Stimulated activated CD4-positive, alpha-beta T cell treated with anti-CD3 and anti-CD28 coated beads, Interleukin-15, amount 100 ng/mL, for 1 hour (primary cell): ENCODE measurements around the gene SLC6A12.
A peak's percentile ranks its signal among the peaks of the same experiment; 100 is the strongest.
"Not testable (repeated sequence)": the region's sequence is repeated elsewhere in the genome, so short reads cannot be mapped to it uniquely, and the experiment has no call there.

Experiments
- DNase-seq, 2 donors: peaks; one replicate each; pipeline ENCODE4 v3.0.0-alpha.2; 2020; ENCODE audit warnings: low read depth in 1 of 2, low spot score in 1 of 2

SLC6A12 gene

DNA sequence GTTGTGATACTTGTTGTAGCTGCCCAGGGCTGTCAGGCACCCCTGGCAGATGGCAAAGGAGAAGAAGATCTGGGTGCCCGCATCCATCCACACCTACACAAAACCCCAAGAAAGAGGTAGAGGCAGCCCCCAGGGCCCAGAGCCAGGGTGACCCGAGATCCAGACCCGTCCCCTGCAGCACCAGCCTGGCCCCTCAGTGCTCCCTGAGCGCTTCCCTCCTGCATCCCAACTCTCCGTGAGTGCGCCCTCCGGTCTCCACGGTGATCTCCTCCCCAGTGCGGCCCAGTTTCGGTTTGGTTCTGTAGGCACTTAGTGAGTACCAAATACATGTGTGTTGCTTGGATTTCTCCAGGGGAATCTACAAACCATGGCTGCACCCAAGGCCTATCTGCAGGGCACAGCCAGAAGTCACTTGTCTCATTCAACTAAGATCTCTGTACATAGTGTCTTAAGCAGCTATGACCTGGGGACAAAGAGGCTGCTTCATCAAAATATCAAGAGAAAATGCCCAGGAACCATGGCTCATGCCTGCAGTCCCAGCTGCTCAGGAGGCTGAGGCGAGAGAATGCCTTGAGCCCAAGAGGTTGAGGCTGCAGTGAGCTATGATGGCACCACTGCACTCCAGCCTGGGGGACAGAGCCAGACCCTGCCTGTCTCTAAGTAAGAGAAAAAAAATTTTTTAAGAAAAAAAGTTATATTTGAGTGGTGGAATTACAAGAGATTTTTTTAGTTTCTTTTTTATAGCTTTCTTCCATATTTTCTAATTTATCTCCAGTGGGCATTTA is 15.9 kb downstream of the SLC6A12 start:
- no peak for DNase-seq

DNA sequence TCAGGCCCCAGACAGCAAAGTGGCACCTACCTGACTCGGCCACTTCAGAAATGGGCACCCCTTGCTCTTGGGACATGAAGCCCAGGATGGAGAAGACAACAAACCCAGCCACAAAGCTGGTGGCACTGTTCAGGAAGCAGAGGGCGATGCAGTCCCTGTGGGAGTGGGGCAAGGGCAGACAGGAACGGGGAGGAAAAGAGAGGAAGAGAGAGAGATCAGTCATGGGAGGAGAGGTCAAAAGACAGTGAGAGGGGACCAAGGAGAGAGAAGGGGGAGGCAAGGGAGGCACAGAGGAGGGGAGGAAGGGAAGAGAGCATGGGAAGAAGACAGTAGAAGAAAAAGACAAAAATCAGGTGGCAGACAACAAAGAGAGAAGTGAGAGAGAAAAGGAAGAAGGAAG is 16.6 kb downstream of the SLC6A12 start:
- no peak for DNase-seq

GRCh38 chr12:196436-196835 is 17.5 kb downstream of the SLC6A12 start:
- no peak for DNase-seq

- no peak for DNase-seq
Measured at GRCh38 chr12:195951-196350, 18.0 kb downstream of the SLC6A12 start.

- no peak for DNase-seq
Measured at GRCh38 chr12:195156-195555, 18.8 kb downstream of the SLC6A12 start.

DNA sequence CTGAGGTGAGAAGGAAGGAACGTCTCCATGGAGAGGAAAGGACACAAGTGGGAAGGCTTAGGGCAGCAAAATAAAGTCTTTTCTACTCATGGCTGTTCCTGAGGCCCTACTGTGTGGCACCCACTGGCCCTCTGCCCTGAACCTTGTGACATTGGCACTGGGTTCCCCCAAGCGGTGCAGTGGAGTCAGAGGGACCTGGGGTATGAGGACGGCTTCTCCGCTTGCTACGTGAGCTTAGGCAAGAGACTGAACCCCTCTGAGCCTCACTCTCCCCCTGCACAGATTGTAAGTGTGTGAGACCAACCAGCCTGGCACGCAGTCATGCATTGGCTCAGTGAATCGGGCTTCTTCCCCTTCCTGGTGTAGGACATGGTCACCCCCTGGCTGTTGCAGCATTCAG is 19.7 kb downstream of the SLC6A12 start:
- DNase-seq, result no peak

GRCh38 chr12:193261-193660 is 20.7 kb downstream of the SLC6A12 start:
- DNase-seq, result no peak

GRCh38 chr12:191541-191940 is 22.4 kb downstream of the SLC6A12 start:
- DNase-seq, result no peak

GRCh38 chr12:190881-191280 is 23.1 kb downstream of the SLC6A12 start:
- no peak for DNase-seq

DNA sequence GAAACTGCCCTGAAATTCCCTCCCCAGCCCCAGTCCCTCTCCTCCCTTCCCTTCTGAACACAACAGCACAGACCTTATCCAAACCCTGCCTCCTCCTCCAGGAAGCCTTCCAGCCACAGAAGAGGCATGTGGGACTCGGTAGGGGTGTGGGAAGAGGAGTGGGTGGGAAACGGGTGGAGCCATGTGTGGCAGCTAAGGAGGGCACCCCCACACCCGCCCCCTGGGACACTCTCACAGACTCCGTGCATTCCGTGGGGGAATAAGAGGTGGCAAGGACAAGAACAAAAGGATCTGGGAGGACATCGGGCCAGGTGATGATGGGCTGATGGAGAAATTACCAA is 24.4 kb downstream of the SLC6A12 start:
- no peak for DNase-seq

DNA sequence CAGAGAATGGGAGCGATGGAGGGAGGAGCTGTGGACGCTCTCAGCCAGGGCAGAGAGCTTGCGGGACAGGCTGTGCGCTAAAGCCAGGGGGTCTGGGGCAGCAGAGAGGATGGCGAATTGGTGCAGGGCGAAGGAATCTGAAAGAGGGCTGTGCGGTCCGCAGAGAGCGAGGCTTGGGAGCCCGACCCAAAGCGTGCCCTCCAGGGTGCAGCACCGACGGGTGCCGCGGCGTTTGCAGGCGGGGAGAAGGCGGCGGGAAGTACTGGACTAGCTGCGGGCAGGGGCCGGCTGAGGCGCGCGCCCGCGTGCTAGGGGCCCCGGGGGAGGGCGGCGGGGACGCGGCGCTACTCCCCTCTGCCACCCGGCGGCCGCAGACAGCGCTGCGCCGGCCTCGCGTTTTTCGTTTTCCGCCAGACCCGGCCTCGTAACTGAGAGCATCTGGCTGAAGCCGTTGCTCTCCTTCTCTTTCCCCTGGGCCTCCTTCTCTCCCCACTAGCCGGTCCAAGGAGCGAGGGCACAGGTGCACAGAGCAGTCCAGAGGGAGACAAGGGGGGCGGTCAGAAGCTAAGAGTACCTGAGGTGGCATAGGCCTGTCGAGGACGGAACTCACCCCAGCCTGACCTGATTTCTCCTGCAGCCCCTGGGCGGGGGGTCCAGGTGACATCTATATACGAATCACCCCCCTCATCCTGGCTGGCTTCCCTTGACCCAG is 24.9 kb downstream of the SLC6A12 start:
- peak in 1 of 2 donors; percentile 30 for DNase-seq

DNA sequence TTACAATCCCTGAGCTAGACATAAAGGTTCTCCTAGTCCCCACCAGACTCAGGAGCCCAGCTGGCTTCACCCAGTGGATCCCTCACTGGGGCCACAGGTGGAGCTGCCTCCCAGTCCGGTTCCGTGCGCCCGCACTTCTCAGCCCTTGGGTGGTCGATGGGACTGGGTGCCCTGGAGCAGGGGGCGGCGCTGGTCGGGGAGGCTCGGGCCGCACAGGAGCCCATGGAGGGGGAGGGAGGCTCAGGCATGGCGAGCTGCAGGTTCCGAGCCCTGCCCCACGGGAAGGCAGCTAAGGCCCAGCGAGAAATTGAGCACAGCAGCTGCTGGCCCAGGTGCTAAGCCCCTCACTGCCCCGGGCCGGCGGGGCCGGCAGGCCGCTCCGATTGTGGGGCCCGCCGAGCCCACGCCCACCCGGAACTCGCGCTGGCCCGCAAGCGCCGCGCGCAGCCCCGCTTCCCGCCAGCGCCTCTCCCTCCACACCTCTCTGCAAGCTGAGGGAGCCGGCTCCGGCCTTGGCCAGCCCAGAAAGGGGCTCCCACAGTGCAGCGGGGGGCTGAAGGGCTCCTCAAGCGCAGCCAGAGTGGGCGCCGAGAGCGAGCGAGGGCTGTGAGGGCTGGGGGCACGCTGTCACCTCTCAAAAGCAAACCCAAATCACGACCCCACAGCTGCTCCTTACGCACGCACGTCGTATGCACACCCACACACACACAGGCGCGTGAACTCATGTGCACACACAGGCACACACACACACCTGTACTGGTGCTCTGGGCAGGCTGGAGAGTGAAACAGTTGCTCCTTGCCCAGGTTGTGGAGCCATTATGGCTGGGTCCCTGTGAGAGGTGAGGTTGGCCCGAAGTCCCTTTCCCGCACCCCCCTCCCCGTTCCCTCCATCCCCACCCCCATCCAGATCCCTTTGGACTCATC is 25.7 kb downstream of the SLC6A12 start:
- not testable (repeated sequence) for DNase-seq

GRCh38 chr12:186006-186625 is 27.8 kb downstream of the SLC6A12 start:
- no peak for DNase-seq

- DNase-seq, result no peak
Measured at GRCh38 chr12:185576-185955, 28.4 kb downstream of the SLC6A12 start.

GRCh38 chr12:184811-185575 is 29.0 kb downstream of the SLC6A12 start:
- no peak for DNase-seq

GRCh38 chr12:182381-182892 is 31.5 kb downstream of the SLC6A12 start:
- DNase-seq, result no peak

DNA sequence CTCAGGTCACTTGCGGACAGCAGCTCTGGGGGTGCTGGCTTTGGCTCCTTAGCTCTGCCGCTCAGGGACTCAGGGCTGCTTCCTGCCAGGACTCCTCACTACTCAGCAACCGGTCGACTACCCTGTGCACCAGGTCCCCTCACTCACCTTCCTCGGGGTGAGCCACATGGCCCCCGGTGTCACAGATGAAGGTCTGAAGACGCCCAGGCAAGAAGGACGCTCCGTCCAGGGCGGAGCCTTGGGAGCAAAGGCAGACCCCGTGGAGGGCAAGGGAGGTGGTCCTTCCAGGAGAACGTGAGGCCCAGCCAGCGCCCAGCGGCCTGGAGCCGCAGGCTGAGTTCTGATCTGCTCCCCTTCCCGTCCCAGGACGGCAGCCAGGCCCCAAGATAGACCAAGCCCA is 32.0 kb downstream of the SLC6A12 start:
- DNase-seq, result no peak

DNA sequence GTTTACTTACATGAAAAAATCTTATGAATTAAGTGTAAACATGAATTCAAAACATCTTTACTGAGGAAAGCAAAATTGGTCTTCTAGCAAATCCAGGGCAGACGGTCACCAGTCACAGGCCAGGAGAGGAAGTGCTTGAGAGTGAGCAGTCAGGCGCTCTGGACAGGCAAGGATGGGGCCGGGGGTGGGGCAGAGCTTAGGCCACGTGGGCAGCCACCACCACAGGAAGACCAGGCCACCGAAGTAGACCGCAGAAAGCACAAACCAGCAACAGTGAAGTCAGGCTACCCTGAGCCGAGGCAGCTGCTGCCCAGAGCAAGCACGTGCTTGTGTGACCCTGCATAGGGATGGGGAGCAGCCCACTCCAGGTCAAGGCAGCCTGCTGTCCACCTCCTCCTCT is 33.5 kb downstream of the SLC6A12 start:
- DNase-seq, result no peak

DNA sequence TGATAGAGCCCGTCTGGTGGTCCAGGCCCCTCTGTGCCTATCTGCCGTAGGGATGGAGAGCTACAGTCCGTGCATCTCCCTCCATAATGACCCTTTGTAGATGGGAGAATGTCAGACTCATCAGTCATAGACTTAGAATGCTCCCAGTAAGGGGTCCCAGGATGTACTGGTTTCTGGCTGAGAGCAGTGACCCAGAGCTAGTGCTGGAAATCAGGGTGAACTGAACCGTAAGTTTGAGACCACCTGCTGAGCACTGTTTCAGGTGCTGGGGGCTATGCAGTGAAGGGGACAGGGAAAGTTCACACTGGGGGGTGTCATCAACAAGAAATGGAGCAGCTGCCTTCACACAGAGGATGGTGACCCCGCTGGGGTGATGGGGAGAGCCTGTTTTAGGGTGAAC is 34.1 kb downstream of the SLC6A12 start:
- DNase-seq, result no peak

DNA sequence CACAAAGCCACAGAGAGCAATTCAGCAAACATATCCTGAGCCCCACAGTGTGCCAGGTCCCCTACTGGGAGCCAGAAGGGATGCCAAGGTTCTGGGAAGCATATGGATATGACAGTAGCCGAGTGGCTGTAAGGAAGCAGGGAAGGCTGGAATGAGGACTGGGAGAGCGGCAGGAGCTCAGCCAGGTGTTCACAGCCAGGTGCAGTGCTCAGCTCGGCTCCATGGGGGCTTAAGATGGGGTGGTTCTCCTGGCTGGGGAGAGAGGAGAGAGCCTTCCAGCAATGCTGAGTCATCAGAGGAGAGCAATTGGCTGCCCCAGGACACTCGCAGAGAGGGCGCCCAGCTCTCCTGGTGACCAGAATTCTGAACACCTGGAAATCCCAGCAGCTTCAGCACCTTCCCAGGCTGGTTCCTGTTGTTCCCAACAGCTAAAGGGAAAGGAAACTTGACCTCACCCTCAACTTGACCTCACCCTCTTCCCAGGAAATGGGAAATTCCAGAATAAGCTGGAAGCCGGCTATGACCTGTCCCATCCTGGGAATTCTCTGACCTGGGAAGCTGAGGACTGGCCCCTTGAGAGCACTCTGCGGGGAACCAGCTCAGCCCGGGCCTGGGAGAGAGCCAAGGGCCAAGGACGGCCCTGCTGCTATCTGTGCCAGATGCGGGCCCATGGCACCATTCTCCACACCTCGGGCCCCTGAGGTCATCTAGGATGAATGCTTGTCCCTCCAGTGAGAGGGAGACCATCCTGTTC is 34.6 kb downstream of the SLC6A12 start:
- DNase-seq, result no peak
